Inflammatory macrophage treated with lipopolysaccharide for 1 hour (primary cell): ENCODE results near the gene CCDC78.

ENCODE experiments used
- DNase-seq, 2 donors: peaks; one replicate each; pipeline ENCODE4 v3.0.0-alpha.2; 2020 to 2022

CCDC78 gene

GRCh38 chr16:709566-710499 lies 16.4 kb downstream of the CCDC78 start:
- peak in 1 of 2 donors; percentile 18 for DNase-seq

- no peak for DNase-seq
Observed at GRCh38 chr16:708959-709358, 17.3 kb downstream of the CCDC78 start.

GRCh38 chr16:708019-708418 lies 18.2 kb downstream of the CCDC78 start:
- DNase-seq, result no peak

- DNase-seq, result no peak
Observed at GRCh38 chr16:707062-707538, 19.1 kb downstream of the CCDC78 start.

- no peak for DNase-seq
Observed at GRCh38 chr16:706189-707061, 19.8 kb downstream of the CCDC78 start.

GRCh38 chr16:705431-706188 lies 20.6 kb downstream of the CCDC78 start, which contains the start of gene FBXL16:
TSS of gene FBXL16 (minus strand) at chr16:705801. CDS start at chr16:697405, 8,396 bp downstream.
- no peak for DNase-seq

- no peak for DNase-seq
Observed at GRCh38 chr16:704552-705380, 21.5 kb downstream of the CCDC78 start.

- no peak for DNase-seq
Observed at GRCh38 chr16:704047-704446, 22.2 kb downstream of the CCDC78 start.

GRCh38 chr16:703406-703805 lies 22.8 kb downstream of the CCDC78 start:
- no peak for DNase-seq

- DNase-seq, result no peak
Observed at GRCh38 chr16:702341-702740, 23.9 kb downstream of the CCDC78 start.

GRCh38 chr16:700684-701584 lies 25.3 kb downstream of the CCDC78 start:
- no peak for DNase-seq

GRCh38 chr16:698911-699671 lies 27.2 kb downstream of the CCDC78 start:
- no peak for DNase-seq

- no peak for DNase-seq
Observed at GRCh38 chr16:695355-696089, 30.7 kb downstream of the CCDC78 start.

- no peak for DNase-seq
Observed at GRCh38 chr16:694863-695354, 31.3 kb downstream of the CCDC78 start.

GRCh38 chr16:694187-694862 lies 31.9 kb downstream of the CCDC78 start:
- no peak for DNase-seq

- DNase-seq, result no peak
Observed at GRCh38 chr16:693766-694165, 32.5 kb downstream of the CCDC78 start.

GRCh38 chr16:693364-693763 lies 32.9 kb downstream of the CCDC78 start:
- DNase-seq, result no peak
